Fibroblast of skin of scalp (primary cell): ENCODE data around the gene CELF4.

Experiments
- DNase-seq: peaks from one replicate; pipeline ENCODE4 v3.0.0-alpha.2; 2013

The CELF4 gene

GRCh38 chr18:37435996-37436395 lies 129.6 kb downstream of the CELF4 start:
- DNase-seq: no peak

- no peak for DNase-seq
Measured at GRCh38 chr18:37435150-37435867, 130.3 kb downstream of the CELF4 start.

DNA sequence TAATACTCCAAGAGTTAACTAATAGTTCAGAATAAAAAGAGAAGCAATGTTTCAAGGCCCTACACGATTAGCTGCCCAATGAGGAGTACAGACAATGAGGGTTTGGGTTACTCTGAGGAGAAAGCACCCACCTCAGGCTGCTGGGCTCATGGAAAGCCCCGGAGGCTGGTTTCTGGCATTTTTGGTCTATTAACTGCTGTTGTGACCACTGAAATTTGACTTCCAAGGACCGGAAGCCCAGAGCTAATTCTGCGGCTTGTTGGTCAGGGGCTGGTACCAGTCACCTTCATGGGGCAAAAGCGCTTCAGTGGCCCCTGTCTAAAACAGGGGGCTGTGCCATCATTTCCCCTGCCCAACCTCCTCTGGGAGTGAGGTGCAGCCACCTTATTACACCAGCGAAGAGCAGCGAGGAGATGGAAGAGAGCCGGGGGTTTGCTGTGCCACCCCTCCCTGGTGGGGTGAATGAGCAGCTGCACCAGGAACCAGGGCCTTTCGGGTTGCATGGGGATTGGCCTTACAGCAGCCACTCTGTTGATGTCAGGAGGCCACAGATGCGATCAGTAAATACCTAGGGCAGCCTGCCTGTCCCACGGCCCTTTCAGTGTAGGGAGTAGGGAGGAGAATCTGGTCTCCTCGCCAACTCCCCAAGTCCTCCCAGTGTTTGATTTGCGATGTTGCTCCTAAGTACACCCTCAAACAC lies 131.3 kb downstream of the CELF4 start:
- DNase-seq: no peak

GRCh38 chr18:37432436-37433195 lies 133.0 kb downstream of the CELF4 start:
- DNase-seq: no peak

GRCh38 chr18:37430357-37431076 lies 135.1 kb downstream of the CELF4 start:
- DNase-seq: no peak

DNA sequence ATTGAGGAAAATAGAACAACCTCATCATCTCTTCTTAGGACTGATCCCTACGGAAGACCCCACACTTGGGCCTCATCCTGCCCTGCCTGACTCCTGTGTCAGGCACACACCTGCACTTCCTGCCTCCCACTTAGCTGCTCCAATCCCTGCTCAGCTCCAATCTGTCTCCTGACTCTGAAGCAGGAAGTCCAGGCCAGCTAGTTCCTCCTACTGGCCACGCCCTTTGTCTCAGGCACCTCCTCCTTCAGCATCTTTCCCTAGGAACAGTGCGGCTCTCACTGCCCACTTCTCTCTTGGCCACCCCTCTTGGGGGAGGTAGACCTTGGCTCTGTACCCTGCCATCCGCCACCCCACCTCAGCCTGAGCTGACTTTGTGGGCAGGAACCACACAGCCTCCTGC lies 135.8 kb downstream of the CELF4 start:
- no peak for DNase-seq

- no peak for DNase-seq
Measured at GRCh38 chr18:37428288-37428974, 137.2 kb downstream of the CELF4 start.

GRCh38 chr18:37426586-37426985 lies 139.0 kb downstream of the CELF4 start:
- no peak for DNase-seq

DNA sequence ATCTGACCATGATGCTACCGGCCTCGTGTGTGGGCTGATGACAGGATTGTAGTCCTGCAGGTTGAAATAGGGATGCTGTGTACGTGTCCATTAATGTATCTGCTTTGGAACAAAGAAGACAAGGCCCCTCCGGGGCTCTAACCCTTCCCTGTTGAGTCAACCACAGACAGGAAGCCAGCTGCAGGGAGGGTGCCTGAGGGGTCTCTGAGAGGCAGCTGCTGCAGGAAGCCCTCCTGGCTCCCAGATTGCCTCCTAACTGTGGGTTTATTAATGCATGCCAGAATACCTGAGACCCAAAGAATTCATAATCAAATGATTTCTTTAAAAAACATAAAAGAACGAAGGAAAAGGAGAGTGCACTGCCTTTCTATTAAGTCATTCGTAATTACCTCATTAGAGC lies 140.4 kb downstream of the CELF4 start:
- no peak for DNase-seq

GRCh38 chr18:37424507-37424906 lies 141.1 kb downstream of the CELF4 start:
- DNase-seq: no peak

DNA sequence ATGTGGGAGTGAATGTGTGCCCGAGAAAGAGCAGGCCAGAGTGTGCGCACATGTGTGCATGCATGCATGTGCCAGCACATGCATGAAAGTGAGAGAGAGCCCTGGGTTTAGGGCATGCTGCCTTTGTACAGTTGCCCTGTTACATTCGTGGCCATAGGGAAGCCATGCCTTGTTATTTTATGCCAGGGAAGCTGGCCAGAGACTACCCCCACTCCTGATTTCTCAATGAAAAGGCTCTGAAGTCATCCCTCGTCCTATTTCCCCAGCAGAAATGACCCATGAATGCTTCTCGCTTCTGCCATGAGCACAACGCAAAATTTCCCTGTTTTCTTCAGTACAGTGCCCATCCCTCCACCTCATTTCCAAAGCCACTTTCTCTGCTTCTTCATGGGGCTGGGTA lies 143.0 kb downstream of the CELF4 start:
- DNase-seq: no peak

GRCh38 chr18:37422116-37422515 lies 143.5 kb downstream of the CELF4 start:
- no peak for DNase-seq

DNA sequence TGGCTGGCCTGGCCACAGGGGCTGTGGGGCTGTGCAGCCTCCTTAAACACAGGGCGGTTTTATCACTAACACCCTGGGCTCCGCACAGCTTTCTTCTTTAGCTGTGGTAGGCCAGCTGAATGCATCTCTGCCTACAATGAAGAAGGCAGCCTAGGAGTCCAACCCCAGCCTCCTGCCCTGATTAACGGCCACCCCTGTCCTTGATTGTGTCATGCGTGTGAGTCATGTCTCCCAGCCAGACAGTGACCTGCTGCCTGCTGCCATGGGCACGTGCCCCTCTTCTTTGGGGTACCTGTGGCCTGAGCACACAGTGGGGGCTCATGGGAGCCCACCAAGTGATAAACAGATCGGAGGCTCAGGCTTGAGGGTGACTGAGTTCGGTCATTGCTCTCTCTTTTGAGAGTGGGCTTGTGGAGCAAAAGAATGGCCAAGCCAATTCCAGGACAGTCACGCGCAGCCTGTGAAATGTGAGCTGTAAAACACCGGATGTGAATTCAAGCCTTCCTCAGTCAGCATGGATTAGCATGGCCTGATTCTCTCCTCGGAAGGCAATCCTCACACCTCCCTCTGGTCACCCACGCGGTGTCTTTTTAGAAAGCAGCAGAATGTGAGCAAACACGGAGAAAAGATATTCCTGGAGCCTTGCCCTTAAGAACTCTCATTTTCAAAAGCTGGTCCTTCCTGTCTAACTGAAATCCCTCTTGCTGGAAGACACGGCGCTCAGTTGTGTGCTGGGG lies 144.1 kb downstream of the CELF4 start:
- no peak for DNase-seq

- DNase-seq: no peak
Measured at GRCh38 chr18:37420315-37420880, 145.2 kb downstream of the CELF4 start.

DNA sequence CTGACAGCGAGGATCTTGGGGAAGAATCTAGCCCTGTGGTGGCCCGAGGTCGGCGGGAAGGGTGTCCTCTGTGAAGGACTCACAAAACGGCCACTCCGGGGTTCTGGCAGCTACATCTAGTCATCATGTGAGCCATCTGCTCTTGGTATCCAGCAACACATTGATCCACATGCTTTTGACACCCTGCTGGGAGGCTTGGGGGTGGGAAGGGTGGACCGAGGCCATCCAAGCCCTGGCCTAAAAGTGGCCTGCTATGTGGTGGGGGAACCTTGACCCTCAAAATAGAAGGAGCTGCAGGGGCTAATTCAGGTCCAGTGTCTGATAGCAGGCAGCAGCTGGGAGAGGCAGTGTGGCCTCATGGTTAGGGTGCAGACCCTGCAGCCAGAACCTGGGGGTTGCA lies 145.7 kb downstream of the CELF4 start:
- no peak for DNase-seq

- DNase-seq: peak; percentile 40
Measured at GRCh38 chr18:37419315-37419714, 146.3 kb downstream of the CELF4 start.

- no peak for DNase-seq
Measured at GRCh38 chr18:37414816-37415215, 150.8 kb downstream of the CELF4 start.

GRCh38 chr18:37412829-37413228 lies 152.8 kb downstream of the CELF4 start:
- DNase-seq: no peak

- DNase-seq: no peak
Measured at GRCh38 chr18:37412333-37412732, 153.3 kb downstream of the CELF4 start.

DNA sequence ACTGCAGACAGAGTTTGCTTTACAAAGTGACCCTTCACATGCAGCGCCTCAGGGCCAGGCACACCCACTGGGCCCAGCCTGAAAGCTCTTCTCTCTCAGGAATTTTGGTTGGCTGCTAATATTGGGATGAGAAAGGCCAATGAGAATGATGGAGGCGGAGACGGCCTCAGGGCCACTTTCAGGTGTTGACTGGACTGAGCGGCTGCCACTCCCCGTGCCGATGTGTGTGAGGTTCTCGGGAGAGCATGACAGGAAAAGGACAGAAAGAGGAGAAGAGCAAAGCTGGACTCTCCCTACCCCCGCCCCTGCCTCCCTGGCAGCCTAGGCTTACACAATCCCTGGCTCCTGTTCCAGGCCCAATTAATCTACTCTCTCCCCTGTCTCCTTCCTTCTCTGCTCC lies 155.7 kb downstream of the CELF4 start:
- DNase-seq: no peak

DNA sequence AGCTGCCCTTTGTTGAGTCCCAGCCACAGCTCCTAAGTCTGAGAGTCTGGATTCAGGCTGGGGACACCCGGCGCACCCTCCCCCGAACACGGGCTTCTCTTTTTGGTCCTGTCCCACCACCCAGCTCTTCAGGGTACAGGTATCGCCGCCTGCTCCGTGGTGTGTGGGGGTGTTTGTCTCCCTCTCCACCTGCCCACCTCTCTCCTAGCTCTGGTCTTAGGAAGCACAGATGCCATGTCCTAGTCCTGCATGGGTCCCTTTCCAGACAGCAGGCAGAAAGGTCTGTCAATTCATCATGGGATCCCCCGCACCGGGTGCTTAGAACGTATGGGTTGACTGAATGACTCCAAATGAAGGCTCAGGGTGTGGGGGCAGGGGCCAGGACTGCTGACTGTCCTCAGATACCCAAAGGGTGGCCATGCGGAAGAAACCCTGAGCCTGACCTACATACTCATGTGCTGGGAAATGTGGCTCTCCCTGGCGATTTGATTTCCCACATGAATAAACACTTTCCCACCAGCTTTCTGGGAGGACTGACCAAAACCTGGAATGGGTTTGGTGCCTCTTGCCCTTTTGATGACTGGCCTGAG lies 156.8 kb downstream of the CELF4 start:
- DNase-seq: no peak
